ENCODE results near the gene ZDBF2.
"Not testable (repeated sequence)": the region's sequence is repeated elsewhere in the genome, so short reads cannot be mapped to it uniquely, and the experiment has no call there.

The ZDBF2 gene

GRCh38 chr2:206274434-206275311, at the start of gene ZDBF2:
Gene ZDBF2, plus strand, starts transcription at chr2:206274663. Its CDS starts 7,187 bp downstream, at chr2:206281850.
- DNase-seq (ENCODE audit: low read depth) = peak; percentile 37

- DNase-seq (ENCODE audit: low read depth) = no peak
Measured at GRCh38 chr2:206225435-206226232, 48.8 kb upstream of the ZDBF2 start.

- not testable (repeated sequence) for DNase-seq (ENCODE audit: low read depth)
Measured at GRCh38 chr2:206228636-206229035, 45.8 kb upstream of the ZDBF2 start.

DNA sequence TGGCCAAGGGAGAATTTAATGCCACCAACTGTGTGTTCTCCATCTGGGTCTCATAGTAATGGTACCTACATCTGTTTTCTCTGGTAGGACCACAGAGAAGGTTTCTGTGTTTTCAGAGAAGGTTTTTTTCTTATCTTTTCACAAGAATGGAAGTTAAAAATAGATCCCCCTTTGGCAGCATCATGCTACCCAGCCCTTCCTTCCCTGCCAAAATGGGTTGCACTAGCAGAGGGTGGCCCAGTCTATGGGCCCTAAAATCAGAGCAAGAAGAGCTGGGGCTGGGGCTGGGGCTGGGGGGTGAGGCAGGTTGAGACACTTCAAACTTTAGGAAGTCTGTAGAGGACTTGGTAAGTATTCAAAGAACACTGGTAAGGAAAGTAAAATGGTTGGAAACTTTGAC, 44.8 kb upstream of the ZDBF2 start:
- DNase-seq (ENCODE audit: low read depth) = no peak

DNA sequence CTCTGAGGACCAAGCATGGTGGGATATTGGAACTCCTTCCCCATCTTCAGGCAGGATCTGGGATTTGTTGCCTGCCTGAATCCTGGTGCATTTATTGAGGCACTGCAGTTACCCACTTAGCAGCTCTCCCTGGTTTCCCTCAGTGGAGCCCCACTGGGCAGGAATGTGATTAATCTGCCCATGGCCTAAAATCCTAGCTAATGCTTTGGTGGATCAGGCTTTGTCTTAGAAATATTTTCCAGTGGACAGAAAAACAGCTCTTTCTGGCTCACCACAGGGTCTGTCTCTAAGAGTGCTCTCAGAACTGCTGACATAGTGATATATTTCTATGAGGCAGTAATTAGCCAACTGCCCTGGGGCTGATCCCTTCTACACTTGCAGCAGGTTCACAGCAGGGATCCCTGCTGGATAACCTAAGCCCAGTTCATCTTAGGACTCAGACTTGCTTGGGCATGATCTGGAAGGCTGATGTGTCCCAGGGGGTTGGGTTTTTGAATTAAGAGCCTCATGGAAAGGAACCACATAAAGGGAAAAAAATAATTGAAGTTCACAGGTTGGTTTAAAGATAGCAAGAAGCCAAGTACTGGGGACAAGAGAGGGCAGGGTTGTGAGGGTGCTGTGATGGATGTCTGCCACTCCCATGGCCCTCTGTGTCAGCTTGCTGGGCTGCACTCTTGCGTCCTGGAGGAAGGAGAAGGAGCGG, 44.3 kb upstream of the ZDBF2 start:
- no peak for DNase-seq (ENCODE audit: low read depth)

GRCh38 chr2:206231669-206232286, 42.7 kb upstream of the ZDBF2 start:
- no peak for DNase-seq (ENCODE audit: low read depth)

DNA sequence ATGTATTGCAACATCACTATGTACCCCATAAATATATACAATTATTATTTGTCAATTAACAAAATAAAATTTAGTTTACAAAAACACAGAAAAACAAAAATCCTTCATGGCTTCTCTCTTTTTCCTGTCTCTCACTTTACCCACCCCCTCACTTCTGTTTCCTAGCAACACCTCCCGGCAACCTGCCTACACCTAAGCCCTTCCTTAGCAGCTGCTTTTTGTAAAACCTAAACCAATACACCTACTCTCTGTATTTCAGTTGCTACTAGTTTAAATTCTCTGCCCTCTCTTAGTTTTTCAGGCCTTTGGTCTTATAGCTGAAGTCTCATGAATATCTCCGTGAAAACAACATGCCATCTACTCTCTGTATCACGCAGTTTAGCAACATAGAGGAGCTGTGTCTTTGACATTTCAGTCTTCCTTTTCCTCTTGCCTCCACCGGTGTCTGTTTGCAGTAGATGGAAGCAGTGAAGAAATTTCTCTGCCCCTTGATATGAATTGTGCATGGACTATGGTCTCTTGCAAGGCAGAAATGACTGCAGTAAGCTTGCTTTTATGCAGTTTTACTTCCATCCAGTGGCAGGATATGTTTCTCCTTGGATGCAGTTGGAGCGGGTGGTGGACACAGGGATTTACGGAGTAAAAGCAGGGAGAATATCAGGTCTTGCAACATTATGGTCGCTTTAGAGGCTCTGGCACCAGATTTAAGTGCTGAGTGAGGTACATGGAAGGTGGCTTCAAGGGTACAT, 42.0 kb upstream of the ZDBF2 start:
- DNase-seq (ENCODE audit: low read depth) = peak; percentile 6

- DNase-seq (ENCODE audit: low read depth) = no peak
Measured at GRCh38 chr2:206239157-206239556, 35.3 kb upstream of the ZDBF2 start.

DNA sequence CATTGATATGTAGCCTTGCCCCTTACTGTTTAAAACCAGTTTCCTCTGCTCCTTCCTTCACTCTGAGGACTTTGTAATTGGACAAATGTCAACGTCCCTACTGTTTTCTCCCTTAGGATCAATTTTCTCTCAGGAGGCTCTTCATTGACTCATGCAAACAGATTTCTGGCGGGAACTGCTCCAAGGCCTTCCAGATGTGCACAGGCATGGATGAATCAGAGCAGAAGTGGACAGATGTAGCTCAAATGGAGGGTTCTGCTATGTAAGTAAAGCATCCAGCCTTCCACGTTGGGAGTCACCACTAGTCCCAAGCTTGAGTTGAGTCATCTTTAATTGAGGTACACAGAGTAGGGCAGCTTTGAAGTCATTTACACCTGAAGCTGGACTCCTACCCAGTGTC, 34.1 kb upstream of the ZDBF2 start:
- DNase-seq (ENCODE audit: low read depth) = no peak

- no peak for DNase-seq (ENCODE audit: low read depth)
Measured at GRCh38 chr2:206241736-206242135, 32.7 kb upstream of the ZDBF2 start.

- DNase-seq (ENCODE audit: low read depth) = no peak
Measured at GRCh38 chr2:206245265-206245672, 29.2 kb upstream of the ZDBF2 start.

DNA sequence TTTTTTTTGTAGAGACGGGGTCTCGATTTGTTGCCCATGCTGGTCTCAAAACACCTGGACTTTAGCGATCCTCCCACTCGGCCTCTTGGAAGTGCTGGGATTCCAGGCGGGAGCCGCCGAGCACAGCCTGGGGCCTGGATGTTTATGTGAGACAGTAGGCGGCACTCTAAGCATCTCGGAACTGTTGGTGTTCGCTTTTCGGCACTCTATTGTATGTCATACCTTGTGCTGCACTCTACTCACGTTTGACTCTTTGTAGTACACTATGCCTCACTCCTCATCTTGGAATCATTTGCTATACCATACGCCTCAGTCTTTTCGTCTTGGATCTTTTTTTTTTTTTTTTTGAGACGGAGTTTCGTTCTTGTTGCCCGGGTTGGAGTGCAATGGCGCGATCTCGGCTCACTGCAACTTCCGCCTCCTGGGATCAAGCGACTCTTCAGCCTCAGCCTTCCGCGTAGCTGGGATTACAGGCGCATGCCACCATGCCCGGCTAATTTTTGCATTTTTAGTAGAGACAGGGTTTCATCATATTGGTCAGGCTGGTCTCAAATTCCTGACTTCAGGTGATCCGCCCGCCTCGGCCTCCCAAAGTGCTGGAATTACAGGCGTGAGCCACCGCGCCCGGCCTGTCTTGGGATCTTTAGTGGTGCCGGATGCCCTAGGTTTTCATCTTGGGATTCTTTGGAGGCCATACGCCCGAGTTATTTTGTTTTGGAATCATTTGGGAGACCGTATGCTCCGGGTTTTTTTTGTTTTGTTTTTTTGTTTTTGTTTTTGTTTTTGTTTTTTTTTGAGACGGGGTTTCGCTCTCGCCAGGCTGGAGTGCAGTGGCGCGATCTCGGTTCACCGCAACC, 24.2 kb upstream of the ZDBF2 start:
- DNase-seq (ENCODE audit: low read depth) = no peak

- no peak for DNase-seq (ENCODE audit: low read depth)
Measured at GRCh38 chr2:206253125-206253776, 21.2 kb upstream of the ZDBF2 start.

DNA sequence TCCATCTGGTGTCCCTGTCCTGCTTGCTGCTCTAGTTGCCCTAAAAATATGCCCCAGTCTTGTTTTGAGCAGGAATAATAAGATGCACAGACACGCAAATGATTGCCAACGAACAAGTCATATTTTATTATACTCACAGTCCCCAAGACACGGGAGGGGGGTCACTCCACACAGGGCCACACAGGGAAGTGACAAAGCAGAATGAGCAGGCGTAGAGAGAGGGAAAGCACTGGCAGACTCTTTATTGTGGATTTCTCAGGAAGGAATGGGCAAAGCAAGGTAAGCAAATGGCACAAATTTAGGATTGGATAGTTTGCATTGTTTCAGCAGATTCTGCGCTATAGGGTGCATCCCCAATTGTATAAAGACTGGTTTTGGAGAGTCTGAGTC, 20.7 kb upstream of the ZDBF2 start:
- no peak for DNase-seq (ENCODE audit: low read depth)

GRCh38 chr2:206255003-206255402, 19.5 kb upstream of the ZDBF2 start:
- no peak for DNase-seq (ENCODE audit: low read depth)

GRCh38 chr2:206256706-206257205, 17.7 kb upstream of the ZDBF2 start:
- no peak for DNase-seq (ENCODE audit: low read depth)

DNA sequence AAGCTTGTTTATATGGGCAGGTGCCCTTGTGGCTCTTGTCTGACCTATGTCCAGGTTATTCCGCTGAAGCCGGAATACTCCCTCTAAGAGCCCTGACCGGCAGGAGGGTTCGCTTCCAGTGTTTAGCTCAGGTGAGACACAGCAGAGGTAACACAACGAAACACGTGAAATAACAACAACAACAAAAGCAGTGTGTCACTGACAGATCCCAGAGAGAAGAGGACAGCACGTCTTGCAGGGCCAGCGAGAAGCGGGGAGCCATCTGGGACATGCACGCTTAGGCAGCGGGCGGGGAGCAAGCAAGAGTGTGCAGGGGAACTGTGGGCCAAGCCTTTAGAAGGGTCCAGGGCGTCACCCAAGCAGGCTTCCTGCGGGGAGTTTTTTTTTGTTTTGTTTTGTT, 17.1 kb upstream of the ZDBF2 start:
- no peak for DNase-seq (ENCODE audit: low read depth)

DNA sequence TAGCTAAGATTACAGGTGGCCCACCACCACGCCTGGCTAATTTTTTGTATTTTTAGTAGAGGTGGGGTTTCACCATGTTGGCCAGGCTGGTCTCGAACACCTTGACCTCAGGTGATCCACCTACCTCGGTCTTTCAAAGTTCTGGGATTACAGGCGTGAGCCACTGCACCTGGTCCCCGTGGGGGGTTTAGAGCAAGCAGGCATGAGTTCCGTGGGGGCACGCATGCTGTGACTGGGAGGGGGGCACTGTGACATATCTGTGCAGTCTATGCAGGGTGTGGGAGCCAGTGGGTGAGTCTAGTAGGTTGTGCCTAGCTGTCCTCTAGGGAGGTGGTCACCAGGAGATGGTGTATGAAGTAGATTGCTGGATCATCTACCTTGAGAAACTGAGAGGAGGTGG, 16.6 kb upstream of the ZDBF2 start:
- no peak for DNase-seq (ENCODE audit: low read depth)

DNA sequence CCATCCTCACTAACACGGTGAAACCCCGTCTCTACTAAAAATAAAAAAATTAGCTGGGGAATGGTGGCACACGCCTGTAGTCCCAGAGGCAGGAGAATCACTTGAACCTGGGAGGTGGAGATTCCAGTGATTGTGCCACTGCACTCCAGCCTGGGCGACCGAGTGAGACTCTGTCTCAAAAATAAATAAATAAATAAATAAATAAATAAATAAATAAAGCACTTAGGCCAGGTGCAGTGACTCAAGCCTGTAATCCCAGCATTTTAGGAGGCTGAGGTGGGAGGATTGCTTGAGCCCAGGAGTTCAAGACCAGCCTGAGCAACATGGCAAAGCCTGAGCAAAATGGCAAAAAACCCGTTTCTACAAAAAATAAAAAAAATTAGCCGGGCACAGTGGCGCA, 15.8 kb upstream of the ZDBF2 start:
- not testable (repeated sequence) for DNase-seq (ENCODE audit: low read depth)
